Measurements from ENCODE around the gene TANGO6.
"Not testable (repeated sequence)": the region's sequence is repeated elsewhere in the genome, so short reads cannot be mapped to it uniquely, and the experiment has no call there.

The TANGO6 gene

GRCh38 chr16:69123910-69124309, 280.6 kb downstream of the TANGO6 start:
- DNase-seq = peak; percentile 67 to 77

- not testable (repeated sequence) for DNase-seq
Observed at GRCh38 chr16:69124406-69124805, 281.1 kb downstream of the TANGO6 start.

- not testable (repeated sequence) for DNase-seq
Observed at GRCh38 chr16:69124961-69125360, 281.6 kb downstream of the TANGO6 start.

- DNase-seq = no peak
Observed at GRCh38 chr16:69126221-69126620, 282.9 kb downstream of the TANGO6 start.

GRCh38 chr16:69126801-69127200, 283.5 kb downstream of the TANGO6 start:
- DNase-seq = not testable (repeated sequence)

GRCh38 chr16:69127966-69128510, 284.7 kb downstream of the TANGO6 start:
- no peak for DNase-seq

- DNase-seq = peak in 1 of 2 donors; percentile 14
Observed at GRCh38 chr16:69130461-69130860, 287.1 kb downstream of the TANGO6 start.

- peak in 1 of 2 donors; percentile 30 for DNase-seq
Observed at GRCh38 chr16:69131167-69131838, 288.0 kb downstream of the TANGO6 start.

GRCh38 chr16:69131839-69132423, 288.6 kb downstream of the TANGO6 start:
- peak; percentile 58 to 77 for DNase-seq

GRCh38 chr16:69132424-69133252, 289.3 kb downstream of the TANGO6 start, which contains the start of the genes CHTF8 and UTP4:
Gene CHTF8 (minus strand): TSS chr16:69132588. CDS start chr16:69121458, 11,130 bp downstream.
Gene UTP4 (plus strand): TSS chr16:69132649. CDS start chr16:69133460, 811 bp downstream.
- DNase-seq = peak; percentile 79 to 87

- DNase-seq = no peak
Observed at GRCh38 chr16:69133373-69133954, 290.1 kb downstream of the TANGO6 start.

Data from CD4-positive, alpha-beta T cell treated with Interferon alpha-2 for 1 hour (primary cell).